ENCODE data around the gene MFGE8. TPM values are rescaled to one million over a fixed set of nuclear protein-coding genes. Genes with fewer than 3 reads are reported as not detected.

The MFGE8 gene
- total RNA-seq, 1 experiment from 2014 or later, result 118 TPM

DNA sequence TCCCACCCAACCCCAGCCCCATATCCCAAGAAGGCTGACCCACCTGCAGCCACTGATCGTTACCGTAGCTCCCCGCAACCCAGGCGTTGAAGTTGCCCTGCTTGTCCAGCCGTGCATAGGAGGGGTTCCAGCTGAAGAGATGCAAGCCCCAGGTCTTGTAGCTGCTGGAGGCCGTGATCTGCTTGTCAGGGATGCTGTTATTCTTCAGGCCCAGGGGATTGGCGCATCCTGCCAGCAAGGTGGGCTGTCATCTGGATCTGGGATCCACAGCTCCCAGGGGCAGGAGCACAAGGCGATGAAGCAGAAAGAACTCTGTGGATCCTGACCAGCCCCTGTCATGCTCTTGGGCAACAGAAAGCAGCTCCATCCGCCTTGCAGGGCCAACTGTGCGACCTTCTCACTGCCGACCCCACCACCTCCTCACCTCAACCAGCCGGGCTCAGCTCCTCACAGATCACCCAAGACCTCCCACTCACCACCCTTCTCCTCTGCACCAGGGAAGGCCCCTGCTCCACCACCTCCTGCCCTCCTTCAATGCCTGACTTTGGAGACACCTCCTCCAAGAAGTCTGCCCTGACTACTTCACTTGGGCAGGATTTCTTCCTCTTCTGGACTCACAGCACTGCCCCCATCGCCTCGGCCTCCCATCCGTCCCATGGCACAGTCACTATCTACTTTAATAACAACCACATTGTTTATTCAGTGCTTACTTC is 11.5 kb downstream of the MFGE8 start:
- no peak for DNase-seq (ENCODE audit: low spot score)
- H3K36me3 ChIP-seq (ENCODE audit: insufficient read depth, low read length, poor library complexity, severe bottlenecking), result no peaks in the 10 kb centered on the region
- no peak overlapping the region for H3K4me3 ChIP-seq (ENCODE audit: low read depth, low read length, poor library complexity, severe bottlenecking)
- H3K27ac ChIP-seq (ENCODE audit: low read depth, low read length, poor library complexity, severe bottlenecking), result no peak overlapping the region
- ChIA-PET POLR2A (ENCODE audit: low non-redundant PET) (no interaction called here), CTCF (interaction anchor here (0.7 kb wide), 1 partner anchor 23 kb away, joined by 3 read pairs; no protein-coding TSS in a partner anchor)
- intact Hi-C loops (cut with micrococcal nuclease; ENCODE audit: unreplicated experiment), result no loop called here
- no peaks in the 10 kb centered on the region for H3K27me3 ChIP-seq (replicated peaks; ENCODE audit: insufficient read depth, low read depth, low read length, poor library complexity)
- H3K9me3 ChIP-seq (ENCODE audit: low read depth, low read length, poor library complexity, severe bottlenecking), result no peaks in the 10 kb centered on the region
- TF ChIP-seq EZH2 (IDR thresholded peaks at IDR 0.05; ENCODE audit: borderline replicate concordance, low read depth, low read length, poor library complexity, severe bottlenecking), result no peak
- TF ChIP-seq, protein P1, sequence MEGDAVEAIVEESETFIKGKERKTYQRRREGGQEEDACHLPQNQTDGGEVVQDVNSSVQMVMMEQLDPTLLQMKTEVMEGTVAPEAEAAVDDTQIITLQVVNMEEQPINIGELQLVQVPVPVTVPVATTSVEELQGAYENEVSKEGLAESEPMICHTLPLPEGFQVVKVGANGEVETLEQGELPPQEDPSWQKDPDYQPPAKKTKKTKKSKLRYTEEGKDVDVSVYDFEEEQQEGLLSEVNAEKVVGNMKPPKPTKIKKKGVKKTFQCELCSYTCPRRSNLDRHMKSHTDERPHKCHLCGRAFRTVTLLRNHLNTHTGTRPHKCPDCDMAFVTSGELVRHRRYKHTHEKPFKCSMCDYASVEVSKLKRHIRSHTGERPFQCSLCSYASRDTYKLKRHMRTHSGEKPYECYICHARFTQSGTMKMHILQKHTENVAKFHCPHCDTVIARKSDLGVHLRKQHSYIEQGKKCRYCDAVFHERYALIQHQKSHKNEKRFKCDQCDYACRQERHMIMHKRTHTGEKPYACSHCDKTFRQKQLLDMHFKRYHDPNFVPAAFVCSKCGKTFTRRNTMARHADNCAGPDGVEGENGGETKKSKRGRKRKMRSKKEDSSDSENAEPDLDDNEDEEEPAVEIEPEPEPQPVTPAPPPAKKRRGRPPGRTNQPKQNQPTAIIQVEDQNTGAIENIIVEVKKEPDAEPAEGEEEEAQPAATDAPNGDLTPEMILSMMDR (conservative IDR thresholded peaks at IDR 0.05; ENCODE audit: low read depth, low read length), result no peak
- H3K4me1 ChIP-seq (ENCODE audit: insufficient read depth, low read length, poor library complexity, severe bottlenecking), result peaks cover 17% of the 10 kb centered on the region
- no TSS peak for BruUV-seq (replicated peaks)

DNA sequence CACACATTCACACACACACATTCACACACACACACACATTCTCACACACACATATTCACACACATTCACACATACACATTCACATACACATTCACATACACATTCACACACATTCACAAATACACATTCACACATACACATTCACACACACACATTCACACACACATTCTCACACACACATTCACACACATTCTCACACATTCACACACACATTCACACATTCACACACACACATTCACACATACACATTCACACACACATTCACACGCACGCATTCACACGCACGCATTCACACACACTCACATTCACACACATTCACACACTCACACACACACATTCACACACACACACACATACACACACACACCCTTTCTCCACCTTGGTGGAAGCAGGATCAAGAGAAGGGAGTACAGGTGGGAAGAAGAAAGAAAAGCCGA is 12.2 kb downstream of the MFGE8 start:
- POLR2A ChIA-PET (ENCODE audit: low non-redundant PET), result no interaction called here

DNA sequence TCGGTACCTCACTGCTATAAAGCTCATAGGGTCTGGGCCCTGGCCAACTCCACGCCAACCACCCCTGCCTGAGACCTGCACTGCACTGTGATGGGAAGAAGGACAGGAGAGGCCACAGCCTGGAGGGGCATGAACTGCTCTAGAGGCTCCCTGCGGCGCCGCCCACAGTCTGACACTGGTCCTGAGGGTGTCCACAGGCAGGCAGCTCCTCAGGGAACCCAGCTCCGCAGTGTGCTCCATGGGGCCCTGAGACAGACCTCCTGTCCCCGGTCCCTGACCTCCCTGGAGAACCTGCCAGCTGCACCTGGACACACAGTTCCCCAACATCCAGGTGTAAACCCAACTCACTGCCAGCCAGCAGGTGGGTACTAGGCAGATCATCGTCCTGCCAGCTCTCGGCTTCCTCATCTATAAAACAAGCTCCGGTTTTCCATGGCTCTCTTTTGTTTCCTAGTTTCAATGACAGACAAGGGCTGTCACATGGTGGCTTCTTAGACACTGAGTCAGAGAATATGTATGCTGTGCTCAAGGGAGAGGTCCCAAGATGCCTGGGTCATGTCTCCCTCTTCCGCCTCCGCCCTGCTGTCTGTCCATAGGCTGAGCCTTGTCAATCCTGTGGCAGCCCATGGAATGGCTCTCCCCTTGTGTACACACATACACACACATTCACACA is 12.7 kb downstream of the MFGE8 start:
- DNase-seq (ENCODE audit: low spot score), result no peak
- Histone ChIP-seq H3K4me1 (ENCODE audit: insufficient read depth, low read length, poor library complexity, severe bottlenecking) (peaks cover 18% of the 10 kb centered on the region), H3K27ac (ENCODE audit: low read depth, low read length, poor library complexity, severe bottlenecking) (no peak overlapping the region), H3K9me3 (ENCODE audit: low read depth, low read length, poor library complexity, severe bottlenecking) (no peaks in the 10 kb centered on the region), H3K36me3 (ENCODE audit: insufficient read depth, low read length, poor library complexity, severe bottlenecking) (no peaks in the 10 kb centered on the region), H3K27me3 (replicated peaks; ENCODE audit: insufficient read depth, low read depth, low read length, poor library complexity) (no peaks in the 10 kb centered on the region), H3K4me3 (ENCODE audit: low read depth, low read length, poor library complexity, severe bottlenecking) (no peak overlapping the region)
- no TSS peak for BruUV-seq (replicated peaks)
- intact Hi-C loops (cut with micrococcal nuclease; ENCODE audit: unreplicated experiment), result no loop called here
- CTCF ChIA-PET, result interaction anchor here (0.6 to 0.8 kb wide), 2 partner anchors 103 to 113 kb away, joined by 5 to 8 read pairs; no protein-coding TSS in a partner anchor
- TF ChIP-seq, protein P1 (conservative IDR thresholded peaks at IDR 0.05; ENCODE audit: low read depth, low read length), result no peak
- no peak for TF ChIP-seq EZH2 (IDR thresholded peaks at IDR 0.05; ENCODE audit: borderline replicate concordance, low read depth, low read length, poor library complexity, severe bottlenecking)
- POLR2A ChIA-PET (ENCODE audit: low non-redundant PET), result no interaction called here

More for the DNA sequence above, 12.2 kb downstream of the MFGE8 start:
- BruUV-seq (replicated peaks), result no TSS peak
- CTCF ChIA-PET, result no interaction called here
- Histone ChIP-seq H3K27me3 (replicated peaks; ENCODE audit: insufficient read depth, low read depth, low read length, poor library complexity) (no peaks in the 10 kb centered on the region), H3K9me3 (ENCODE audit: low read depth, low read length, poor library complexity, severe bottlenecking) (no peaks in the 10 kb centered on the region), H3K36me3 (ENCODE audit: insufficient read depth, low read length, poor library complexity, severe bottlenecking) (no peaks in the 10 kb centered on the region), H3K4me1 (ENCODE audit: insufficient read depth, low read length, poor library complexity, severe bottlenecking) (peaks cover 18% of the 10 kb centered on the region), H3K4me3 (ENCODE audit: low read depth, low read length, poor library complexity, severe bottlenecking) (no peak overlapping the region), H3K27ac (ENCODE audit: low read depth, low read length, poor library complexity, severe bottlenecking) (no peak overlapping the region)
- intact Hi-C loops (cut with micrococcal nuclease; ENCODE audit: unreplicated experiment), result no loop called here
- no peak for TF ChIP-seq EZH2 (IDR thresholded peaks at IDR 0.05; ENCODE audit: borderline replicate concordance, low read depth, low read length, poor library complexity, severe bottlenecking)
- TF ChIP-seq, protein P1 (conservative IDR thresholded peaks at IDR 0.05; ENCODE audit: low read depth, low read length), result no peak
- DNase-seq (ENCODE audit: low spot score), result no peak

Measured in A673 (cell line).